Tibial nerve (tissue), 3 donors: ENCODE data around the gene YWHAQ.
"Not testable (repeated sequence)": the region's sequence is repeated elsewhere in the genome, so short reads cannot be mapped to it uniquely, and the experiment has no call there.

Source experiments
- POLR2A ChIP-seq, 2 donors: fragments of 450-650 bp; IDR thresholded peaks; one replicate each; pipeline ENCODE4 v1.6.1; 2017; ENCODE audit warnings: antibody characterized with exemption in 2 of 2, mild to moderate bottlenecking in 2 of 2, moderate library complexity in 2 of 2
- TF ChIP-seq, protein P1 (sequence below), 5 experiments: fragments of 200-600 bp in 3 of 5; fragments of 450-650 bp in 2 of 5; sonication (generic) in 3 of 5; IDR thresholded peaks; one replicate each; pipeline ENCODE4 v1.5.1; 2016 to 2019; ENCODE audit warnings: antibody characterized with exemption in 5 of 5, mild to moderate bottlenecking in 3 of 5, moderate library complexity in 2 of 5

- TF ChIP-seq, protein P1, sequence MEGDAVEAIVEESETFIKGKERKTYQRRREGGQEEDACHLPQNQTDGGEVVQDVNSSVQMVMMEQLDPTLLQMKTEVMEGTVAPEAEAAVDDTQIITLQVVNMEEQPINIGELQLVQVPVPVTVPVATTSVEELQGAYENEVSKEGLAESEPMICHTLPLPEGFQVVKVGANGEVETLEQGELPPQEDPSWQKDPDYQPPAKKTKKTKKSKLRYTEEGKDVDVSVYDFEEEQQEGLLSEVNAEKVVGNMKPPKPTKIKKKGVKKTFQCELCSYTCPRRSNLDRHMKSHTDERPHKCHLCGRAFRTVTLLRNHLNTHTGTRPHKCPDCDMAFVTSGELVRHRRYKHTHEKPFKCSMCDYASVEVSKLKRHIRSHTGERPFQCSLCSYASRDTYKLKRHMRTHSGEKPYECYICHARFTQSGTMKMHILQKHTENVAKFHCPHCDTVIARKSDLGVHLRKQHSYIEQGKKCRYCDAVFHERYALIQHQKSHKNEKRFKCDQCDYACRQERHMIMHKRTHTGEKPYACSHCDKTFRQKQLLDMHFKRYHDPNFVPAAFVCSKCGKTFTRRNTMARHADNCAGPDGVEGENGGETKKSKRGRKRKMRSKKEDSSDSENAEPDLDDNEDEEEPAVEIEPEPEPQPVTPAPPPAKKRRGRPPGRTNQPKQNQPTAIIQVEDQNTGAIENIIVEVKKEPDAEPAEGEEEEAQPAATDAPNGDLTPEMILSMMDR (IDR thresholded peaks at IDR 0.05): not testable (repeated sequence)
- not testable (repeated sequence) for TF ChIP-seq POLR2A (IDR thresholded peaks at IDR 0.05)
Measured at GRCh38 chr2:9550859-9551391, 79.9 kb downstream of the YWHAQ start.
